Nephron (organoid): ENCODE data around the gene CD2.

Experiments
- H3K27ac Mint-ChIP-seq, 3 experiments: 2 replicates each; pipeline ENCODE4 v1.8.0; 2020; ENCODE audit warnings: mixed read lengths in 3 of 3, mild to moderate bottlenecking in 2 of 3, moderate library complexity in 1 of 3
- H3K27me3 Mint-ChIP-seq: 2 replicates; pipeline ENCODE4 v1.8.0; 2021; ENCODE audit warnings: low read depth, mild to moderate bottlenecking, moderate library complexity, mixed read lengths
- H3K36me3 Mint-ChIP-seq: 2 replicates; pipeline ENCODE4 v1.8.0; 2020; ENCODE audit warnings: low read depth, mixed read lengths
- H3K4me1 Mint-ChIP-seq: 2 replicates; pipeline ENCODE4 v1.8.0; 2020; ENCODE audit warnings: mixed read lengths
- H3K4me3 Mint-ChIP-seq, 3 experiments: 2 replicates each; pipeline ENCODE4 v1.8.0; 2020; ENCODE audit warnings: mild to moderate bottlenecking in 3 of 3, mixed read lengths in 3 of 3, moderate library complexity in 2 of 3
- H3K9me3 Mint-ChIP-seq: 2 replicates; pipeline ENCODE4 v1.8.0; 2020; ENCODE audit warnings: mixed read lengths
- CTCF ChIP-seq, 3 experiments: fragments of 200-600 bp; sonication (generic); IDR thresholded peaks; one replicate each; pipeline ENCODE4 v1.5.0; 2021; ENCODE audit warnings: antibody characterized with exemption in 3 of 3; ENCODE audit not compliant: unreplicated experiment in 3 of 3

The CD2 gene

GRCh38 chr1:116760487-116760886 lies 6.3 kb downstream of the CD2 start:
- no peak for TF ChIP-seq CTCF (IDR thresholded peaks at IDR 0.05; ENCODE audit: unreplicated experiment in 3 of 3)
- H3K36me3 Mint-ChIP-seq: no peaks in the 10 kb centered on the region
- H3K4me1 Mint-ChIP-seq: peaks cover 11% of the 10 kb centered on the region
- no peak overlapping the region for H3K4me3 Mint-ChIP-seq
- H3K27ac Mint-ChIP-seq: no peak overlapping the region
- no peaks in the 10 kb centered on the region for H3K9me3 Mint-ChIP-seq
- no peaks in the 10 kb centered on the region for H3K27me3 Mint-ChIP-seq

DNA sequence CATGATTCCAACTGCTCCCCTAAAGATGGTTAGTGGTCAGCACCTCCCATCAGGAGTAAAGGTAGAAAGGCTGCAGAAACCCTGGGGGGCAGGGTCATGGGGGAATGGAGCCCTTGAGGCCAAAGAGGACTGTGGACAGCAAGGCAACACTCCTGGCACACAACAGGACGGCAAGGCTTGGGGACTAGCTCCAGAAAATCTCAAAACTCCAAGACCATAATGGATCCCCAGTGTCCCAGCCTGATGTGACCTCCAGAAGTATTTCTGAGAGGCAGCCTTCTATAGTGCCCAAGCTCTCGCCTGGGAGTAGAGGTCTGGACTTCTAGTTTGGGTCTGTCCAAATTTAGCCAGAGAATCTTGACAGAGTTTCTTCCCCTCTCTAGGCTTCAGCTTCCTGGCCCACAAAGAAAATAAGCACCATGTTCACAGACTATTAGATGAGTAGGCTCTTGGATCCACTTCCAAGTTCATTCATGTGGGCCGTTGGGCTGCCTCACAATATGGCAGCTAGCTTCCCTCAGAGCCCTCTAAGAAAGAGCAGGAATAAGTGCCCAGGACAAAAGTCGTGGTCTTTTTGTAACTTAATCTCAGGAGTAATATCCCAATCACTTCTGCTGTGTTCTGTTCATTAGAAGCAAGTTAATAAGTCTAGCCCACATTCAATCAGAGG lies 6.9 kb downstream of the CD2 start:
- Mint-ChIP-seq H3K4me1 (peaks cover 11% of the 10 kb centered on the region), H3K27ac (no peak overlapping the region), H3K36me3 (no peaks in the 10 kb centered on the region), H3K4me3 (no peak overlapping the region), H3K27me3 (no peaks in the 10 kb centered on the region), H3K9me3 (no peaks in the 10 kb centered on the region)
- no peak for TF ChIP-seq CTCF (IDR thresholded peaks at IDR 0.05; ENCODE audit: unreplicated experiment in 3 of 3)

- Mint-ChIP-seq H3K27me3 (no peaks in the 10 kb centered on the region), H3K27ac (peak overlapping the region in 2 of 3 experiments; percentile 11), H3K9me3 (no peaks in the 10 kb centered on the region), H3K4me3 (no peak overlapping the region), H3K36me3 (no peaks in the 10 kb centered on the region), H3K4me1 (peaks cover 11% of the 10 kb centered on the region)
- TF ChIP-seq CTCF (IDR thresholded peaks at IDR 0.05; ENCODE audit: unreplicated experiment in 3 of 3): no peak
These were observed 8.1 kb downstream of the CD2 start for GRCh38 chr1:116762281-116762680.

GRCh38 chr1:116762781-116763115 lies 8.5 kb downstream of the CD2 start:
- no peak overlapping the region for H3K4me3 Mint-ChIP-seq
- H3K36me3 Mint-ChIP-seq: no peaks in the 10 kb centered on the region
- H3K4me1 Mint-ChIP-seq: peaks cover 11% of the 10 kb centered on the region
- no peak for TF ChIP-seq CTCF (IDR thresholded peaks at IDR 0.05; ENCODE audit: unreplicated experiment in 3 of 3)
- no peaks in the 10 kb centered on the region for H3K9me3 Mint-ChIP-seq
- peak overlapping the region; percentile 43 to 88 (median 79) for H3K27ac Mint-ChIP-seq
- H3K27me3 Mint-ChIP-seq: no peaks in the 10 kb centered on the region

DNA sequence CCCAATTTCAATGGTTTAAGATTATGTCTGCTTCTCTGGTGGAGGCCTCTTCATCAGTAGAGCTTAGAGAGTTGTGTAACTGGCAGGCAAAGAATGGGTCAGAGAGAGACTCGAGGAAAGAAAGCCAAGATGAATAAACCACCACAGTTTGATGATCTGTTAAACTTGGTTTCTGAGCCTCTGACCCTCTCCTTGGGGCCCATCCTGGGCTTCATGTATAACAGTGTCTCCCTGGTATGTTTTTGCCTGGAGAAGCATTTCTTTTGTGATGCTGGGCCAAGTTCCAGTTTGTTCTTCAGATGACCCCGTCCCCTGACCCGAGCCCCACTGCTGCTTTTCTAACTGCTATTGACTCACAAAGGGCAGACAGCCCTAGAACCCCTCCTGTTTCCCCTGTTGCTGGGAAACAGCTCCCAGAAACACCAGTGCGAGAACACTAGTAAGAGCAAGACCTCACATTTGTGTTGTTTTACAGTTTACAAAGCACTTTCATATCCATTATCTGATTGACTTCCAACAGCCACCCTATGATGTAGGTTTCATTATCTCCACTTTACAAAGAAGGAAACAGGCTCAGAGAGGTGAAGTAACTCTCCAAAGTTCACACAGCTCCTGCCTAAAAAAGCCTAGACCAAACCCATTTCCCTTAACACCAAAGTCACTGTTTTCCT lies 9.0 kb downstream of the CD2 start:
- no peak overlapping the region for H3K4me3 Mint-ChIP-seq
- H3K36me3 Mint-ChIP-seq: no peaks in the 10 kb centered on the region
- no peak for TF ChIP-seq CTCF (IDR thresholded peaks at IDR 0.05; ENCODE audit: unreplicated experiment in 3 of 3)
- H3K27me3 Mint-ChIP-seq: no peaks in the 10 kb centered on the region
- H3K4me1 Mint-ChIP-seq: peaks cover 11% of the 10 kb centered on the region
- peak overlapping the region; percentile 43 to 88 (median 79) for H3K27ac Mint-ChIP-seq
- no peaks in the 10 kb centered on the region for H3K9me3 Mint-ChIP-seq
